Gastrocnemius medialis (tissue), 4 donors: ENCODE results near the gene SPEG.

Experiments used
- POLR2A ChIP-seq, 2 donors: fragments of 450-650 bp; IDR thresholded peaks; one replicate each; pipeline ENCODE4 v1.6.1; 2017; ENCODE audit warnings: antibody characterized with exemption in 2 of 2, mild to moderate bottlenecking in 2 of 2, moderate library complexity in 2 of 2
- TF ChIP-seq, protein P1 (sequence below), 5 experiments: fragments of 450-650 bp in 3 of 5; fragments of 200-600 bp in 2 of 5; sonication (generic) in 2 of 5; IDR thresholded peaks in 4 of 5; conservative IDR thresholded peaks in 1 of 5; 1 replicate in 4 of 5; 2 replicates in 1 of 5; pipeline ENCODE4 v1.5.1; 2016 to 2019; ENCODE audit warnings: antibody characterized with exemption in 5 of 5, mild to moderate bottlenecking in 3 of 5, moderate library complexity in 3 of 5

DNA sequence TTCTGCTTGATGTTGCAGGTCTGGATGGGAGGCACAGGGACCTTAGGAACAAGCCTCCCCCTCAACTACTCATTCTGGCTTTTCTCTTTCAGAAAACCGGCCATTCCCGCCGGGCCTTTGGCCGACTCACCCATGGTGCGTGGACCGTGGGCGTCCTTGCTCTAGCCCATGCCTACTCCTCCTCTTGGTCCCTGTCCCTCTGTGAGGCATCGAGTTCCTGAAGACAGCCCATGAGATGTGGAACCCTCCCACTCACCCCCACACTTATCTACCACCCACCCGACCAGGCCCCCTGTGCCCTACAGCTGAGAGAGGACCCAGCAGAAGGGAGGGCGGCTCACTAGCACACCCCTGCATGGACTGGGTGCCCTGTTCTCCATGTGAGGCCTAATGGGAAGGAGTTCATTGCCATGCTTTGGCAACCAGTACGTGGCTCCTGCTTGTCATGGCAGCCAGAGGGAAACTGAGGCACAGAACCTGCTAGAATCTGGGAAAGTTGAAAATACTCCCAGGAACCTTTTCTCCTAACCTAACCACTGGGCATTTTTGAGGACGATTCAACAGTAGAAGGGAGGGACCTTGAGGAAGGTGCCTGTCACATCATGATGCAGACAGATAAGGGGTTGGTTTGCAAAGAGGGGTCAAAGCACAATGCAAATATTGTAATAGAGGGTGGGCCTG, 8.5 kb downstream of the SPEG start:
- TF ChIP-seq, protein P1, sequence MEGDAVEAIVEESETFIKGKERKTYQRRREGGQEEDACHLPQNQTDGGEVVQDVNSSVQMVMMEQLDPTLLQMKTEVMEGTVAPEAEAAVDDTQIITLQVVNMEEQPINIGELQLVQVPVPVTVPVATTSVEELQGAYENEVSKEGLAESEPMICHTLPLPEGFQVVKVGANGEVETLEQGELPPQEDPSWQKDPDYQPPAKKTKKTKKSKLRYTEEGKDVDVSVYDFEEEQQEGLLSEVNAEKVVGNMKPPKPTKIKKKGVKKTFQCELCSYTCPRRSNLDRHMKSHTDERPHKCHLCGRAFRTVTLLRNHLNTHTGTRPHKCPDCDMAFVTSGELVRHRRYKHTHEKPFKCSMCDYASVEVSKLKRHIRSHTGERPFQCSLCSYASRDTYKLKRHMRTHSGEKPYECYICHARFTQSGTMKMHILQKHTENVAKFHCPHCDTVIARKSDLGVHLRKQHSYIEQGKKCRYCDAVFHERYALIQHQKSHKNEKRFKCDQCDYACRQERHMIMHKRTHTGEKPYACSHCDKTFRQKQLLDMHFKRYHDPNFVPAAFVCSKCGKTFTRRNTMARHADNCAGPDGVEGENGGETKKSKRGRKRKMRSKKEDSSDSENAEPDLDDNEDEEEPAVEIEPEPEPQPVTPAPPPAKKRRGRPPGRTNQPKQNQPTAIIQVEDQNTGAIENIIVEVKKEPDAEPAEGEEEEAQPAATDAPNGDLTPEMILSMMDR (IDR thresholded peaks at IDR 0.05 in 4 of 5, conservative IDR thresholded peaks at IDR 0.05 in 1 of 5) = no peak
- no peak for TF ChIP-seq POLR2A (IDR thresholded peaks at IDR 0.05)
